ENCODE measurements around the gene SLC16A5. TPM values are rescaled to one million over a fixed set of nuclear protein-coding genes. Genes with fewer than 3 reads are reported as not detected.

SLC16A5 gene
- total RNA-seq, 1 experiment from 2014 or later, result 17.1 TPM

DNA sequence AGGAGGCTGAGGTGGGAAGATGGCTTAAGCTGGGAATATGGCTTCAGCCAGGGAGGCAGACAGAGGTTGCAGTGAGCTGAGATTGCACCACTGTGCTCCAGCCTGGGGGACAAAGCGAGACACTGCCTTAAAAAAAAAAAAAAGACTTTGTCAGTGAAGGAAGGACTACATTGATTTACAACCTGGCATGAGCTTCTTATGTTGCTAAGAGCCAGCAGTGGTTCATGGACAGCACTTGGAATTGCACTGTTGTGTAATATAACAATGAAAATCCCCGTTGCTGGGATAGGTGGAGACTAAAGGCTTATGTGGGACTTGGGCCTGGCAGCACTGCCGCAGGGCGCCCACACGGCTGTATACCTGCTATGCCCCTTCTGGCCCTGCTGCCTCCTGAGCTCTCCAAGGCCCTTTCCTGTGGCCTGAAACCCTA lies 14.1 kb upstream of the SLC16A5 start:
- Mint-ChIP-seq H3K27ac (no peak overlapping the region; a peak in 1 of 7 replicates), H3K27me3 (ENCODE audit: low read depth) (no peaks in the 10 kb centered on the region), H3K4me3 (no peak overlapping the region), H3K4me1 (peaks cover 10 to 13% of the 10 kb centered on the region in 2 experiments), H3K36me3 (ENCODE audit: insufficient read depth in 1 of 3, low read depth in 3 of 3) (no peaks in the 10 kb centered on the region), H3K9me3 (no peaks in the 10 kb centered on the region; a peak in 1 of 5 replicates)
- Histone ChIP-seq H4K5ac (ENCODE audit: insufficient read length, low read depth, low read length) (no peak overlapping the region), H3K56ac (ENCODE audit: insufficient read length, low read depth, low read length) (no peak overlapping the region), H3K79me1 (ENCODE audit: insufficient read depth, low read depth, low read length, poor library complexity, severe bottlenecking) (no peaks in the 10 kb centered on the region), H3K4me2 (ENCODE audit: insufficient read depth, insufficient read length, low read length) (no peak overlapping the region), H2BK15ac (ENCODE audit: low read depth, low read length) (no peak overlapping the region), H3K14ac (ENCODE audit: insufficient read depth, low read length) (no peak overlapping the region), H2AK5ac (ENCODE audit: insufficient read length, low read length) (no peak overlapping the region), H3K79me2 (ENCODE audit: insufficient read depth, low read length) (no peaks in the 10 kb centered on the region), H3K9ac (ENCODE audit: extremely low read depth, insufficient read length, low read length) (no peak overlapping the region), H3K23ac (ENCODE audit: insufficient read length, low read depth, low read length) (no peak overlapping the region), H2BK20ac (ENCODE audit: low read depth, low read length, poor library complexity, severe bottlenecking) (no peak overlapping the region), H3K4ac (ENCODE audit: low read depth, low read length) (no peak overlapping the region), H3K9me3 (ENCODE audit: control insufficient read depth, low read depth, low read length) (no peaks in the 10 kb centered on the region), H3K23me2 (ENCODE audit: insufficient read length, low read depth, low read length, poor library complexity, severe bottlenecking) (no peaks in the 10 kb centered on the region), H4K91ac (ENCODE audit: insufficient read length, low read depth, low read length) (no peak overlapping the region), H3K27ac (ENCODE audit: insufficient read length, low read depth, low read length) (no peak overlapping the region), H4K20me1 (ENCODE audit: control insufficient read depth, insufficient read depth, insufficient read length) (no peaks in the 10 kb centered on the region), H3K18ac (ENCODE audit: insufficient read length, low read depth, low read length) (no peak overlapping the region), H2BK5ac (ENCODE audit: insufficient read length, low read length) (no peak overlapping the region), H2BK12ac (ENCODE audit: insufficient read length, low read depth, low read length) (no peak overlapping the region), H3T11ph (ENCODE audit: low read length) (no peak overlapping the region), H3K4me1 (ENCODE audit: insufficient read depth, low read length) (no peaks in the 10 kb centered on the region), H4K8ac (replicated peaks; ENCODE audit: insufficient read length, low read depth, low read length) (no peak overlapping the region), H2BK120ac (ENCODE audit: low read depth, low read length, poor library complexity, severe bottlenecking) (no peak overlapping the region), H3K27me3 (ENCODE audit: insufficient read depth, low read length) (no peaks in the 10 kb centered on the region), H2AFZ (ENCODE audit: low read length) (no peak overlapping the region)
- no CpG with 5 or more reads among the region's 5 CpGs for WGBS (ENCODE audit: extremely low coverage, insufficient read length, low lambda C conversion rate)
- TF ChIP-seq, protein P1, sequence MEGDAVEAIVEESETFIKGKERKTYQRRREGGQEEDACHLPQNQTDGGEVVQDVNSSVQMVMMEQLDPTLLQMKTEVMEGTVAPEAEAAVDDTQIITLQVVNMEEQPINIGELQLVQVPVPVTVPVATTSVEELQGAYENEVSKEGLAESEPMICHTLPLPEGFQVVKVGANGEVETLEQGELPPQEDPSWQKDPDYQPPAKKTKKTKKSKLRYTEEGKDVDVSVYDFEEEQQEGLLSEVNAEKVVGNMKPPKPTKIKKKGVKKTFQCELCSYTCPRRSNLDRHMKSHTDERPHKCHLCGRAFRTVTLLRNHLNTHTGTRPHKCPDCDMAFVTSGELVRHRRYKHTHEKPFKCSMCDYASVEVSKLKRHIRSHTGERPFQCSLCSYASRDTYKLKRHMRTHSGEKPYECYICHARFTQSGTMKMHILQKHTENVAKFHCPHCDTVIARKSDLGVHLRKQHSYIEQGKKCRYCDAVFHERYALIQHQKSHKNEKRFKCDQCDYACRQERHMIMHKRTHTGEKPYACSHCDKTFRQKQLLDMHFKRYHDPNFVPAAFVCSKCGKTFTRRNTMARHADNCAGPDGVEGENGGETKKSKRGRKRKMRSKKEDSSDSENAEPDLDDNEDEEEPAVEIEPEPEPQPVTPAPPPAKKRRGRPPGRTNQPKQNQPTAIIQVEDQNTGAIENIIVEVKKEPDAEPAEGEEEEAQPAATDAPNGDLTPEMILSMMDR (conservative IDR thresholded peaks at IDR 0.05), result no peak
- DNase-seq, result no peak
